ENCODE measurements around the gene TTC34.

The TTC34 gene

DNA sequence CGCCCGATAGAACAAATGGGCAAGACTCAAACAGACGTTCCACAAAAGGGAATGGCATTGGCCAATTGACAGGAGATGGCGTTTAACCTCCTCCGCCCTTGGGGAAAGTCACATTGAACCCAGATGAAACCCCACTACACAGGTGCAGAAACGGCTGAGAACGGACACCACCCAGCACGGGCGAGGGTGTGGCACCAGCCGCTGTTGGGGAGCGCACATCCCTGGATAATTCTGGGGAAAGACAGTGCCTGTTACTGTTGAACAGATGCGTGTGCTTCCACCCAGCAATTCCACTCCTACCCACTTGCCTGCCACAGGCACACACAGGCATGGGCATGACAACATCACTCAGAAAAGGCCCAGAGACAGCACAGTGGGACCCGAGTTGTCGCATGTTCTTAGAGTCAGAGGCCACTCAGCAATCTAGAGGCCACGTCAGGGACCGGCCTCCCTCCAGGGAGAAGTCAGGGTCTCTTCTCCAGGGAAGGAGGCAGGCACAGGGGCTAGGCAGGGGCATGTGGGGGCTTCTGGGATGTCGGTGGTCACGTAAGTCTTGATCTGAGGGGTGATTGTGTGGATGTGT lies 199.7 kb downstream of the TTC34 start:
- no peak for DNase-seq

DNA sequence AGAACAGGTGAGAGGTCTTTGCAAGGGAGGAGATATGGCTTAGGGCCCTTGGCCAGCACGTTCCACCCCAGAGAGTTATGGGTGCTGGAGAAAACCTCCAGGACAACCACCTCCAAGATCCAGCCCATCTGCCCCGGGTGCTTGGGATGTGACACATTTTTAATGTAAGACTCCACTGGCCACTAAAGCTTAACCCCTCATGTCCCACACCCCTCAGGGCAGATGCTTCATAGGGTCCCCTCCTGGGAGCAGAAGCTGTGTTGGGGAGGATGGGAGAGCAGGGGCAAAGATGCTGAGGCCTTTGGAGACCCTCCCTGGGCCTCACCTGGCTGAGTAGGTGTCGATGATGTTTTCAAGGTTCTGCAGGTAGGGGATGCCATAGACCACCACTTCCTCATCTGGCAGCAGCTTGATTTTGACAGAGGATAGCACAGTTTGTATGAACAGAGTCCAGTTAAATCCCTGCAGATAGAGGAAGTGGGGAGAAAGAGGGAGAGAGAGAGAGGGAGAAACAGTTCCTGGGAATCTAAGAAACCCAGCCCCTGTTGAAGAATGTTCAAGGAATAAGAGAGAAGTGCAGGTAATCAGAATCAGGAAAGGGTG lies 203.1 kb downstream of the TTC34 start:
- no peak for DNase-seq

DNA sequence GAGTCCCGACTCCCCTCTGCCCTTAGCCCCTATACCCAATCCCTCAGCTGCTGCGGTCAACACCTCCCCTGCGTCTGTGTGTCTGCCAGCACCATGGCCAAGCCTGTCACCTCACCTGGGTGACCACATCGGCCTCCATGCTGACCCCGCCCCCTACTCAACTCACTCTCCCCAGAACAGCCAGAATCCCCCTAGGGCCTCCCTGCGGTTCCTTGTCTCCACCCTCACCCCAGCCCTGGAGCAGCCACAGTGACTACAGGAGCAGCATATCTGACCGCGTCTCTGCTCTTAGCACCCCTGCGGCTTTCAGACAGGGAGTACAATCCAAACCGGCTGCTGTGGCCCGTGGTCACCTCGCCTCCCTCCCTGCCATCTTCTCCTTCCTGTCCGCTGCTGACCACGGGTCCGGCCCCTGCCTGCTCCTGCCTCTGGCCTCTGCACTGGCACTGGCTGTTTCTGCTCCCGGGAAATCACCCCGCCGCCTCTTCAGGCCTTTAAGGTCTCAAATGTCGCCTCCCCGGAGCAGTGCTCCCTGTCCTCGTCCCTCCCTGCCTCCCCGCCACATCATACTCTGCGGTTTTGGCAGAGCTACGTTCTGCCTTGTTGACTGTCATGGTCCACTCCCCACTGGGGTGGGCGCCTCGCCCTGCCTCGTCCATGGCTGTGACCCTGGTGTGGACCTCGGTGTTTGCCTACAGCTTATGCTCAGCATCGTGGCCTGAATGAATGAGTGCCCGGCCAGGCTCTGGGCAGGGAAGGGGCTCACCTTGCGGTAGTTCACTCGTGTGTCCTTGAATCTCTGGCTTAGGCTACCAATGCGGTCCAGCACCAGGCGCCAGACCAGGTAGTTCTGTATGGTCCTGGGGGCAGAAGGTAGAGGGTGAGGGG lies 203.8 kb downstream of the TTC34 start:
- DNase-seq: no peak

GRCh38 chr1:2596530-2597333 lies 204.8 kb downstream of the TTC34 start:
- no peak for DNase-seq

GRCh38 chr1:2595812-2596529 lies 205.5 kb downstream of the TTC34 start:
- DNase-seq: no peak

DNA sequence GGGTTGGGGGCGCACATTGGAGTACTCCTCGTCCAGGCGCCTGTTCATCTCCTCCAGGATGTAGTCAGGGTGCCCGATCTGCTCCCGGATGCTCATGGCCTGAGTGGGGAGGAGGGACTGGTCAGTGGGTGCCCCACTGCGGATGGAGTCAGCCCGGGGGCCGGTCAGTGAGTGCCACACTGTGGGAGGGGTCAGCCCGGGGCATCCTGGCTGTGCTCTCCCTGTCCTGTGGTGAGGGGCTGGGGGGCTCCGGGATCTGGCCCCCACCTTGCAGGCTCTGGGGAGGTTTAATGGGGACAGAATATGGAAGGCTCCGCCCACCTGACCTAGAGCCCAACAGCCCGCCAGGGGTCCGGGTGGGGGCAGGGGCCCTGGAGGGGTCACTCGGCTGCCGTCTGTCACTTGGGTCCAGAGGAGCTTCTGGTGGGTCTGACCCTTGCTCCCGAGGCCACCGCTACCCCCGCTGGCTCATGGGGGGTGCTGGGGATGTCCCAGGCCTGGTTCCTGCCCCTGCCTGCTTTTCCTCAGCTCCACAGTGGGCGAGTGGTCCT lies 206.2 kb downstream of the TTC34 start:
- DNase-seq: no peak

DNA sequence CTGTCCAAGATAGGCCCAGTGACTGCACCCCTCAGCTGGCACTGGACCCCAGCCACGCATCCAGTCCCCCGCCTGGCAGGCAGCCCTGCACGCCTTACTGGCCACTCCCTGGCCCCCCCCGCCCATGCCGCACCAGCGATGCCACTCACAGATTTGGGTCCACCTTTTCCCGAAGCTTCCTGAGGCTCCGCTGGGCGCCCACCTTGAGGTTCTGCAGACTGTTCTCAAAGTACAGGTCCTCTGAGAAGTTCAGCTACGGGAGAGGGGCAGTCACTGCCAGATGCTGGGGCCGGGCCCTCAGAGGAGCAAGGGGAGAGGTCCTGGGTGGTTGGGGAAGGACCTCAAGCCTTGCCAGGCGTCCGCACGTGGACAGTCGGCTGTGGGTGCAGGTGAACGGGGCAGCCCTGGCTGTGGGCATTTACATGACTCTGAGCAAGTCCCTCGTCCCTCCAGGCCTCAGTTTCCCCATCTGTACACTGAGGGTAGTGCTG lies 206.8 kb downstream of the TTC34 start:
- DNase-seq: no peak

GRCh38 chr1:2594001-2594640 lies 207.4 kb downstream of the TTC34 start:
- DNase-seq: no peak

- DNase-seq: no peak
Measured at GRCh38 chr1:2593251-2593878, 208.1 kb downstream of the TTC34 start.

DNA sequence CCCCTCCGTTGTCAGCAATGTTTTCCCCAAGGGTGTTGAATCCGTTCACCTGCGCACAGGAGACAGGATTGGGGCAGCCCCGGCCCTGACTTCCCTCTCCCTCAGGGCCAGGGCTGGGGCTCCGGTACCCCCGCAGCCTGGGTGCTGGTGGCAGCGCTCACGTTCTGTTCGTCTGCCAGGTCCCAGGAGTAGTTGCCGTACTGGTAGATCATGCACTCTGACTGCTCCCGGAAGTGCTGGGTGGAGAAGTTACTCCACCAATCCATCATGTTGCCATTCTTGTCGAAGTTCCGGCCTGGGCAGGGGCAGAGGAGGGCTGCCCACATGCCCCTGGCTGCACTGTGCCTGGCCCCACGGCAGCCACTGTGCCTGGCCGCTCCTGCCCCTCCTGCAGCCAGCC lies 208.8 kb downstream of the TTC34 start:
- no peak for DNase-seq

DNA sequence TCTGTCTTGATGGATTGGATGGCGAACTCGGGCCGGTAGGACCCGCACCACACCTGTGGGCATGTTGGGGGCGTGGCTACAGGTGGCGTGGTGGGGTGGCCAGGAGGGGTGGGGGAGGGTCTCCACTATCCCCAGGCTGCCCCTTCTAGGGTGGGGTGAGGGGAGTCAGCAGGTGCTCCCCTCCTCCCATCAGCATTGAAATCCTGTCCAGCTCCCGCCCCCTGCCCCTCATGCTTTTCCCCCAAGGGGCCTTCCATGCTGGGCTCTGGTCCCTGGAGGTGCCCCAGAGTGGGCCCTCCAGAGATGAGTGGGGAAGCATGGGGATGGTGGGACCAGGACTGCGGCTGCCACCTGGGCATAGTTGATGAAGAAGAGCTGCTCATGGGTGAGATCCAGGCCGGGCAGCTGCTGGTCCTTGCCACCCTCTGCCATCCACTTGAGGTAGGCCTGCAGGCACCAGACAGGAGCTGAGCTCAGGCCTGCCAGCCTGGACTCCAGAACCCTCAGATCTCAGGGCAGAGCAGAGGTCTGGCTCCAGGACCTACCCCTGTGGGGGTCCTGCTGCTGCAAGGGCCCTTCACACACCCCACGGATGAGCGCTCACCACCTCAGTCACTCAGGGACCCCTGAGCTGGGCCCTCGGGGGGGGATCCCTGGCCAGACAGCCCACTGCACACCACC lies 209.8 kb downstream of the TTC34 start:
- DNase-seq: no peak

DNA sequence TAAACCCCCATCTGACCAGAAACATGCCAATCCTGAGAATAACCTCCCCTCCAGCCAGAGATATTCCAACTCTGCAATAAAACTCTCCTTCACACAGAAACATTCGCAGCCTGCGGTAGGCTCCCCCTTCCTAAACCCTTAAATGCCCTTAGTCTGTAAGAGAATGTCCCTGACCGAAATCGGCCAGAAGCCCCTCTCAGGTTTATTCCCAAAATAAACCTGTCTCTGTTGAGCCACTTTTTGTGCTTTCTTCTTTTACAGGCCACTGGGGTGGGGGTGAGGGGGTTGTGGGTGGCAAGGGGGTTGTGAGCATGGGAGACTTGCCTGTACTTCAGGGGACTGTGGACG lies 210.3 kb downstream of the TTC34 start:
- no peak for DNase-seq

GRCh38 chr1:2590233-2591141 lies 211.0 kb downstream of the TTC34 start:
- DNase-seq: no peak

GRCh38 chr1:2589431-2590232 lies 211.9 kb downstream of the TTC34 start:
- no peak for DNase-seq

- DNase-seq: no peak
Measured at GRCh38 chr1:2588661-2589430, 212.6 kb downstream of the TTC34 start.

GRCh38 chr1:2587860-2588571 lies 213.5 kb downstream of the TTC34 start:
- no peak for DNase-seq

All from CD4-positive, alpha-beta T cell treated with Interferon alpha-2 for 1 hour (primary cell).